ENCODE data around the gene ENO1.
"Not testable (repeated sequence)": the region's sequence is repeated elsewhere in the genome, so short reads cannot be mapped to it uniquely, and the experiment has no call there.

Gene ENO1

GRCh38 chr1:8905582-8906191 lies 27.2 kb upstream of the ENO1 start:
- DNase-seq (ENCODE audit: extremely low spot score): no peak
- ChIA-PET CTCF (interaction anchor here (0.6 kb wide), 1 partner anchor 44 kb away, joined by 4 read pairs; no protein-coding TSS in a partner anchor), POLR2A (interaction anchor here (0.6 kb wide), 1 partner anchor 205 kb away, joined by 3 read pairs; no protein-coding TSS in a partner anchor)
- no peak for TF ChIP-seq FOXA1 (IDR thresholded peaks at IDR 0.05)
- no peak for TF ChIP-seq ZNF384 (IDR thresholded peaks at IDR 0.05)
- TF ChIP-seq TARDBP (IDR thresholded peaks at IDR 0.05): no peak

DNA sequence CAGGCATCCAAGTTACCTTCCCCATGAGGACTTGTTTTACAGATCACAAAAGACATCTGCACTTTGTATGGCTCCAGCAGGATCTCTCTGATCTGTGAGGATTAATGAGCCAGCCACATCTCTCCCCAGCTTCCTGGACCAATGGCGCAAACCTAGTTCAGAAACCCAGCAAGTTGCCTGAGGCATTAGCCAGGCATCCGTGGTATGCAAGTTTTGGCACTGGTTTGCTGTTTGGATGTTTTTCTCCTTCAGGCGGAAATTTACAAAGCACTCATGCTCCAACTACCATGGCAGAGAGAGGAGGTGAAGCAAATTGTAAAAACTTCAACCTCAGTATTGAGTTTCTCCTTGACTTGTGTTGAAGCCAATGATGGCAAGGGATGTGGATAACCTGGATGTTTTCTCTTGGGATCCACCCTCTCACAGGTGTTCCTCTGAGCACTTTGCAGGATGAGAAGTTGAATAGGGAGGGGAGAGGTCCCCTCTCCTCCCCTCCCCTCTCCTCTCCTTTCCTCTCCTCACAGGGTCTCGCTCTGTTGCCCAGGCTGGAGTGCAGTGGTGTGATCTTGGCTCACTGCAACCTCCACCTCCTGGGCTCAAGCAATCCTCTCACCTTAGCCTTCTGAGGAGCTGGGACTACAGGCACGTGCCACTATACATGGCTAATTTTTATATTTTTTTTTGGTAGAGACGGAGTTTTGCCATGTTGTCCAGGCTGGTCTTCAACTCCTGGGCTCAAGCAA lies 25.6 kb upstream of the ENO1 start:
- ChIA-PET CTCF (no interaction called here), POLR2A (no interaction called here)
- no peak for DNase-seq (ENCODE audit: extremely low spot score)
- TF ChIP-seq FOXA1 (IDR thresholded peaks at IDR 0.05) (no peak), SP1 (IDR thresholded peaks at IDR 0.05) (no peak), FOXK2 (IDR thresholded peaks at IDR 0.05) (no peak), PKNOX1 (IDR thresholded peaks at IDR 0.05) (no peak), BHLHE40 (IDR thresholded peaks at IDR 0.05; ENCODE audit: borderline replicate concordance) (no peak), TARDBP (IDR thresholded peaks at IDR 0.05) (no peak), LEF1 (IDR thresholded peaks at IDR 0.05; ENCODE audit: borderline replicate concordance) (no peak), ELF4 (IDR thresholded peaks at IDR 0.05) (no peak), FOXM1 (IDR thresholded peaks at IDR 0.05; ENCODE audit: borderline replicate concordance) (no peak), ARNT (IDR thresholded peaks at IDR 0.05) (no peak), CTBP1 (IDR thresholded peaks at IDR 0.05; ENCODE audit: borderline replicate concordance) (no peak), HDGF (IDR thresholded peaks at IDR 0.05; ENCODE audit: borderline replicate concordance) (no peak)

- no peak for TF ChIP-seq ARNT (IDR thresholded peaks at IDR 0.05)
- TF ChIP-seq TARDBP (IDR thresholded peaks at IDR 0.05): no peak
- TF ChIP-seq L3MBTL2 (conservative IDR thresholded peaks at IDR 0.05): no peak
- no peak for TF ChIP-seq LEF1 (IDR thresholded peaks at IDR 0.05; ENCODE audit: borderline replicate concordance)
- no peak for TF ChIP-seq PKNOX1 (IDR thresholded peaks at IDR 0.05)
- no peak for TF ChIP-seq CTBP1 (IDR thresholded peaks at IDR 0.05; ENCODE audit: borderline replicate concordance)
- TF ChIP-seq FOXK2 (IDR thresholded peaks at IDR 0.05): no peak
- TF ChIP-seq ZNF384 (IDR thresholded peaks at IDR 0.05): no peak
- no peak for TF ChIP-seq BHLHE40 (IDR thresholded peaks at IDR 0.05; ENCODE audit: borderline replicate concordance)
- TF ChIP-seq FOXM1 (IDR thresholded peaks at IDR 0.05; ENCODE audit: borderline replicate concordance): no peak
- no peak for TF ChIP-seq HDGF (IDR thresholded peaks at IDR 0.05; ENCODE audit: borderline replicate concordance)
- no peak for TF ChIP-seq SUZ12 (IDR thresholded peaks at IDR 0.05)
- TF ChIP-seq ELF4 (IDR thresholded peaks at IDR 0.05): no peak
- ChIA-PET POLR2A (no interaction called here), CTCF (no interaction called here)
- no peak for DNase-seq (ENCODE audit: extremely low spot score)
These were observed 24.9 kb upstream of the ENO1 start for GRCh38 chr1:8903410-8903809.

- TF ChIP-seq ZNF384 (IDR thresholded peaks at IDR 0.05): no peak
- TF ChIP-seq FOXK2 (IDR thresholded peaks at IDR 0.05): no peak
- no peak for TF ChIP-seq ARNT (IDR thresholded peaks at IDR 0.05)
- TF ChIP-seq BHLHE40 (IDR thresholded peaks at IDR 0.05; ENCODE audit: borderline replicate concordance): no peak
- TF ChIP-seq LEF1 (IDR thresholded peaks at IDR 0.05; ENCODE audit: borderline replicate concordance): no peak
- no peak for TF ChIP-seq HDGF (IDR thresholded peaks at IDR 0.05; ENCODE audit: borderline replicate concordance)
- no peak for TF ChIP-seq L3MBTL2 (conservative IDR thresholded peaks at IDR 0.05)
- no peak for TF ChIP-seq FOXA1 (IDR thresholded peaks at IDR 0.05)
- no peak for TF ChIP-seq PKNOX1 (IDR thresholded peaks at IDR 0.05)
- no peak for TF ChIP-seq TARDBP (IDR thresholded peaks at IDR 0.05)
- no peak for TF ChIP-seq SUZ12 (IDR thresholded peaks at IDR 0.05)
- no peak for TF ChIP-seq SP1 (IDR thresholded peaks at IDR 0.05)
- no peak for TF ChIP-seq NFRKB (IDR thresholded peaks at IDR 0.05)
- TF ChIP-seq CTBP1 (IDR thresholded peaks at IDR 0.05; ENCODE audit: borderline replicate concordance): no peak
- CTCF ChIA-PET: no interaction called here
- no peak for DNase-seq (ENCODE audit: extremely low spot score)
- POLR2A ChIA-PET: no interaction called here
These were observed 24.3 kb upstream of the ENO1 start for GRCh38 chr1:8902765-8903164.

DNA sequence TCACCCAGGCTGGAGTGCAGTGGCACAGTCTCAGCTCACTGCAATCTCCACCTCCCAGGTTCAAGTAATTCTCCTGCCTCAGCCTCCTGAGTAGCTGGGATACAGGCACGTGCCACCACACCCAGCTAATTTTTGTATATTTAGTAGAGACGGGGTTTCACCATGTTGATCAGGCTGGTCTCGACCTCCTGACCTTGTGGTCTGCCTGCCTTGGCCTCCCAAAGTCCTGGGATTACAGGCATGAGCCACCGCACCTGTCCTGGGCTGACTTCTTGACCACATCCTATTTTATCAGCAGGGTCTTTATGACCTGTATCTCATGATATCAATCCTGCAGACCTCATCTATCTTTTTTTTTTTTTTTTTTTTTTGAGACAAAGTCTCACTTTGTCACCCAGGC lies 22.2 kb upstream of the ENO1 start:
- POLR2A ChIA-PET; DNase-seq (ENCODE audit: extremely low spot score); CTCF ChIA-PET: not testable (repeated sequence)

DNA sequence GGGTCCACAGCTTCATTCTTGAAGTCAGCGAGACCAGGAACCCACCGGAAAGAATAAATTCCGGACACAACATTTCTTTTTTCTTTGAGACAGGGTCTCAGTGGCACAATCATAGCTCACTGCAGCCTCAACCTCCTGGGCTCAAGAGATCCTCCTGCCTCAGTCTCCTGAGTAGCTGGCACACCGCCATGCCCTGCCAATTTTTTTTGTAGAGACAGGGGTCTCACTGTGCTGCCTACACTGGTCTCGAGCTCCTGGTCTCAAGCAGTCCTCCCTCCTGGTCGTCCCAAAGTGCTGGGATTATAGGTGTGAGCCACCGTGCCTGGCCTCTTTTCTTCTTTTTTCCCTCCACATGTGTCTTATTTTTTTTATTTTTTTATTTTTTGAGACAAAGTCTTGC lies 20.6 kb upstream of the ENO1 start:
- no peak for TF ChIP-seq FOXA1 (IDR thresholded peaks at IDR 0.05)
- no peak for TF ChIP-seq ARNT (IDR thresholded peaks at IDR 0.05)
- no peak for TF ChIP-seq ZNF384 (IDR thresholded peaks at IDR 0.05)
- CTCF ChIA-PET: no interaction called here
- POLR2A ChIA-PET: no interaction called here
- DNase-seq (ENCODE audit: extremely low spot score): no peak

DNA sequence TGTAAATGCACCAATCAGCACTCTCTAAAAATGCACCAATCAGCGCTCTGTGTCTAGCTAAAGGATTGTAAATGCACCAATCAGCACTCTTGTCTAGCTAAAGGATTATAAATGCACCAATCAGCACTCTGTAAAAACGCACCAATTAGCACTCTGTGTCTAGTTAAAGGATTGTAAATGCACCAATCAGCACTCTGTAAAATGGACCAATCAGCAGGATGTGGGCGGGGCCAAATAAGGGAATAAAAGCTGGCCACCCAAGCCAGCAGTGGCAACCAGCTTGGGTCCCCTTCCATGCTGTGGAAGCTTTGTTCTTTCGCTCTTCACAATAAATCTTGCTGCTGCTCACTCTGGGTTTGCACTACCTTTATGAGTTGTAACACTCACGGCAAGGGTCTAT lies 19.9 kb upstream of the ENO1 start:
- CTCF ChIA-PET: interaction anchor here (0.6 kb wide), 2 partner anchors 10 to 96 kb away, joined by 3 read pairs; no protein-coding TSS in a partner anchor
- DNase-seq (ENCODE audit: extremely low spot score); POLR2A ChIA-PET: not testable (repeated sequence)

DNA sequence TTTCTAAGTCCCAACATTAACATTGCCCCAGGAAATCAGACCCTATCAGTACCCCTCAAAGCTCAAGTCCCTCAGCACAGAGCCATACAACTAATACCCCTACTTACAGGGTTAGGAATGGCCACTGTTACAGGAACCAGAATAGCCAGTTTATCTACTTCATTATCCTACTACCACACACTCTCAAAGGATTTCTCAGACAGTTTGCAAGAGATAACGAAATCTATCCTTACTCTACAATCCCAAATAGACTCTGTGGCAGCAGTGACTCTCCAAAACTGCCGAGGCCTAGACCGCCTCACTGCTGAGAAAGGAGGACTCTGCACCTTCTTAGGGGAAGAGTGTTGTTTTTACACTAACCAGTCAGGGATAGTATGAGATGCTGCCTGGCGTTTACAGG lies 19.0 kb upstream of the ENO1 start:
- POLR2A ChIA-PET; DNase-seq (ENCODE audit: extremely low spot score); CTCF ChIA-PET: not testable (repeated sequence)

DNA sequence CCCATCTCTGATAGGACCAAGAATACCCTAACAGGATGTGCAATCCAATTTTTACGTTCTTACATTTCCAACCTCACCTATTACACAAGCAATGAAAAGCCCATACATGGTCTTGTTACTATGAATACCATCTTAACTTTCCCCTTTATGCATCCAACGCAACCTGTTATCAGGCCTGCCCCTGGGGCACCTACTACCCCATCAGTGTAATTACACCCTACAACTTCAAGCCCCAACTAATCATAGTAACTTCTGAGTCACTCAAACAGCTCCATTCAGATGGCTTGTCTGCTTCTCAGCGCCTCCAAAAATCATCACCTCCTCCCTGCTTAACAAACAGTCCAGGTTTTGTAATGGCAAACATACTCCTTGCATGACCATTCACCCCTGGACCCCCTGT lies 18.3 kb upstream of the ENO1 start:
- POLR2A ChIA-PET; CTCF ChIA-PET; DNase-seq (ENCODE audit: extremely low spot score): not testable (repeated sequence)

Measured in HEK293T (cell line).